Gastrocnemius medialis (tissue), 4 donors: ENCODE results near the gene KCNQ1. TPM values are rescaled to one million over a fixed set of nuclear protein-coding genes. Genes with fewer than 3 reads are reported as not detected.

Experiments used
- ATAC-seq, 2 donors: fragments of 150-250 bp; one replicate each; pipeline ENCODE4 v1.9.1; 2016
- DNase-seq, 2 donors: peaks; one replicate each; pipeline ENCODE4 v3.0.0-alpha.2; 2019
- H3K27ac ChIP-seq, 4 donors: fragments of 200-600 bp; sonication (generic); 1 replicate in 1 of 4; 2 replicates in 3 of 4; pipeline ENCODE4 v1.5.1; 2016 to 2018; ENCODE audit warnings: mild to moderate bottlenecking in 2 of 4, moderate library complexity in 1 of 4
- H3K27me3 ChIP-seq, 3 donors: fragments of 200-600 bp; sonication (generic) in 2 of 3; 1 replicate in 1 of 3; 2 replicates in 2 of 3; pipeline versions ENCODE4 v1.5.1 to v1.6.0; 2016 to 2019; ENCODE audit warnings: mild to moderate bottlenecking in 1 of 3, moderate library complexity in 1 of 3
- H3K36me3 ChIP-seq, 2 donors: fragments of 200-600 bp; sonication (generic) in 1 of 2; one replicate each; pipeline ENCODE4 v1.5.1; 2017 to 2018
- H3K4me1 ChIP-seq, 2 donors: fragments of 200-600 bp; sonication (generic) in 1 of 2; one replicate each; pipeline ENCODE4 v1.5.1; 2016 to 2017; ENCODE audit warnings: mild to moderate bottlenecking in 2 of 2
- H3K4me3 ChIP-seq, 4 donors: fragments of 200-600 bp; sonication (generic) in 3 of 4; 1 replicate in 1 of 4; 2 replicates in 3 of 4; pipeline ENCODE4 v1.5.1; 2016 to 2019; ENCODE audit warnings: mild to moderate bottlenecking in 2 of 4
- H3K9me3 ChIP-seq, 3 donors: fragments of 200-600 bp; sonication (generic) in 2 of 3; 1 replicate in 1 of 3; 2 replicates in 2 of 3; pipeline ENCODE4 v1.5.1; 2016 to 2019
- CTCF ChIP-seq, 5 experiments: fragments of 450-650 bp in 3 of 5; fragments of 200-600 bp in 2 of 5; sonication (generic) in 2 of 5; IDR thresholded peaks in 4 of 5; conservative IDR thresholded peaks in 1 of 5; 1 replicate in 4 of 5; 2 replicates in 1 of 5; pipeline ENCODE4 v1.5.1; 2016 to 2019; ENCODE audit warnings: antibody characterized with exemption in 5 of 5, mild to moderate bottlenecking in 3 of 5, moderate library complexity in 3 of 5
- POLR2A ChIP-seq, 2 donors: fragments of 450-650 bp; IDR thresholded peaks; one replicate each; pipeline ENCODE4 v1.6.1; 2017; ENCODE audit warnings: antibody characterized with exemption in 2 of 2, mild to moderate bottlenecking in 2 of 2, moderate library complexity in 2 of 2
- in situ Hi-C, 4 donors: fragments of 200-750 bp; cut with MboI; loops; one replicate each; pipeline versions ENCODE4 v1.15.0 to v1.8.0; 2017; ENCODE audit warnings: low sequenced_read_pairs in 4 of 4
- intact Hi-C: fragments of 100-400 bp; cut with DNase I; formaldehyde crosslinking; loops from one replicate; pipeline ENCODE4 v1.15.1; 2023; ENCODE audit warnings: low total_unique reads
- total RNA-seq, 4 donors: library from RNA; depleted of rRNA; stranded (reverse); fragments of >200 nt; gene quantifications; one replicate each; pipeline versions ENCODE4 v1.1.0 to v1.2.3, GENCODE V29; 2016

The KCNQ1 gene
- total RNA-seq, 4 donors from 2014 or later: 0.15 to 1.00 (median 0.67) TPM

- H3K36me3 ChIP-seq: no peaks in the 10 kb centered on the region
- no peak for ATAC-seq
- no peak overlapping the region for H3K27ac ChIP-seq
- DNase-seq: no peak
- no peak overlapping the region for H3K4me3 ChIP-seq
- H3K27me3 ChIP-seq: no peaks in the 10 kb centered on the region
- TF ChIP-seq CTCF (IDR thresholded peaks at IDR 0.05 in 4 of 5, conservative IDR thresholded peaks at IDR 0.05 in 1 of 5) (no peak), POLR2A (IDR thresholded peaks at IDR 0.05) (no peak)
- peaks cover 11 to 18% of the 10 kb centered on the region in 2 donors for H3K4me1 ChIP-seq
- no peaks in the 10 kb centered on the region for H3K9me3 ChIP-seq
- intact Hi-C loops (loop anchor here (10.0 kb wide), 1 partner anchor 118 kb away; no protein-coding TSS in a partner anchor), in situ Hi-C loops (no loop called here)
Observed at GRCh38 chr11:2656859-2657258, 212.1 kb downstream of the KCNQ1 start.

GRCh38 chr11:2657697-2658284 lies 213.0 kb downstream of the KCNQ1 start:
- Histone ChIP-seq H3K27ac (no peak overlapping the region), H3K4me1 (peaks cover 11 to 18% of the 10 kb centered on the region in 2 donors), H3K36me3 (no peaks in the 10 kb centered on the region), H3K9me3 (no peaks in the 10 kb centered on the region), H3K27me3 (no peaks in the 10 kb centered on the region), H3K4me3 (no peak overlapping the region)
- in situ Hi-C loops (no loop called here), intact Hi-C loops (loop anchor here (10.0 kb wide), 1 partner anchor 117 kb away; no protein-coding TSS in a partner anchor)
- no peak for TF ChIP-seq CTCF (IDR thresholded peaks at IDR 0.05 in 4 of 5, conservative IDR thresholded peaks at IDR 0.05 in 1 of 5)
- TF ChIP-seq POLR2A (IDR thresholded peaks at IDR 0.05): no peak
- DNase-seq: no peak
- no peak for ATAC-seq

GRCh38 chr11:2660357-2660939 lies 215.6 kb downstream of the KCNQ1 start:
- H3K27ac ChIP-seq: no peak overlapping the region
- in situ Hi-C loops (no loop called here), intact Hi-C loops (no loop called here)
- no peak overlapping the region for H3K4me3 ChIP-seq
- no peak for ATAC-seq
- TF ChIP-seq CTCF (IDR thresholded peaks at IDR 0.05 in 4 of 5, conservative IDR thresholded peaks at IDR 0.05 in 1 of 5) (no peak), POLR2A (IDR thresholded peaks at IDR 0.05) (no peak)
- peaks cover 0 to 11% of the 10 kb centered on the region in 2 donors for H3K4me1 ChIP-seq
- DNase-seq: no peak
- H3K27me3 ChIP-seq: no peaks in the 10 kb centered on the region
- H3K36me3 ChIP-seq: no peaks in the 10 kb centered on the region
- H3K9me3 ChIP-seq: no peaks in the 10 kb centered on the region

- H3K4me3 ChIP-seq: no peak overlapping the region
- no peak overlapping the region for H3K27ac ChIP-seq
- H3K4me1 ChIP-seq: peaks cover 0 to 11% of the 10 kb centered on the region in 2 donors
- in situ Hi-C loops: no loop called here
- no peaks in the 10 kb centered on the region for H3K36me3 ChIP-seq
- DNase-seq (no peak), ATAC-seq (no peak)
- TF ChIP-seq CTCF (IDR thresholded peaks at IDR 0.05 in 4 of 5, conservative IDR thresholded peaks at IDR 0.05 in 1 of 5) (no peak), POLR2A (IDR thresholded peaks at IDR 0.05) (no peak)
- H3K9me3 ChIP-seq: no peaks in the 10 kb centered on the region
- no peaks in the 10 kb centered on the region for H3K27me3 ChIP-seq
- intact Hi-C loops: no loop called here
Observed at GRCh38 chr11:2661173-2662023, 216.6 kb downstream of the KCNQ1 start.
